HFFc6 (cell line): ENCODE measurements around the gene LMF1. TPM values are rescaled to one million over a fixed set of nuclear protein-coding genes. Genes with fewer than 3 reads are reported as not detected.

Experiments used
- DNase-seq: peaks from one replicate; pipeline ENCODE4 v3.0.0-alpha.2; 2018
- H3K27ac Mint-ChIP-seq: 2 replicates; pipeline ENCODE4 v1.8.0; 2020; ENCODE audit warnings: mild to moderate bottlenecking, mixed read lengths
- H3K27me3 Mint-ChIP-seq: 2 replicates; pipeline ENCODE4 v1.8.0; 2021; ENCODE audit warnings: mild to moderate bottlenecking, moderate library complexity, mixed read lengths; ENCODE audit not compliant: insufficient read depth
- H3K36me3 Mint-ChIP-seq: 2 replicates; pipeline ENCODE4 v1.8.0; 2021; ENCODE audit warnings: low read depth, mixed read lengths
- H3K4me1 Mint-ChIP-seq: 2 replicates; pipeline ENCODE4 v1.8.0; 2020; ENCODE audit warnings: low read depth, mixed read lengths
- H3K4me3 Mint-ChIP-seq: 2 replicates; pipeline ENCODE4 v1.8.0; 2020; ENCODE audit warnings: mild to moderate bottlenecking, moderate library complexity, mixed read lengths
- H3K9me3 Mint-ChIP-seq: 2 replicates; pipeline ENCODE4 v1.8.0; 2020; ENCODE audit warnings: mild to moderate bottlenecking, mixed read lengths
- CTCF ChIP-seq: fragments of 200-600 bp; sonication (generic); IDR thresholded peaks from 2 replicates; pipeline ENCODE4 v1.5.0; 2021; ENCODE audit warnings: antibody characterized with exemption, mild to moderate bottlenecking
- total RNA-seq, 6 experiments: library from RNA; stranded (reverse); fragmentation: NEBNext Ultra II Directional; extraction: Animal tissue kit (Norgen Biotek cat#: 25700); gene quantifications; 2 replicates in 1 of 6; 3 replicates in 5 of 6; pipeline ENCODE4 v1.2.3, GENCODE V29; 2021

The LMF1 gene
- total RNA-seq, 6 experiments from 2014 or later = 10.9 to 19.3 (median 14.2) TPM

- TF ChIP-seq CTCF = no peak
- Mint-ChIP-seq H3K9me3 (peaks cover 5% of the 10 kb centered on the region; the same call in 1 of the 2 replicates), H3K4me1 (peaks cover 12% of the 10 kb centered on the region), H3K36me3 (peaks cover 28% of the 10 kb centered on the region), H3K27me3 (no peaks in the 10 kb centered on the region; the same call in 1 of the 2 replicates), H3K4me3 (no peak overlapping the region), H3K27ac (no peak overlapping the region)
- DNase-seq = no peak
These were observed 23.4 kb downstream of the LMF1 start for GRCh38 chr16:947255-947921.

- no peak for TF ChIP-seq CTCF
- H3K4me3 Mint-ChIP-seq = no peak overlapping the region
- peaks cover 19% of the 10 kb centered on the region for H3K9me3 Mint-ChIP-seq
- H3K36me3 Mint-ChIP-seq = peaks cover 33% of the 10 kb centered on the region
- no peak for DNase-seq
- peak overlapping the region; percentile 63; the same call in 1 of the 2 replicates for H3K27ac Mint-ChIP-seq
- H3K4me1 Mint-ChIP-seq = peaks cover 12% of the 10 kb centered on the region
- H3K27me3 Mint-ChIP-seq = no peaks in the 10 kb centered on the region; the same call in 1 of the 2 replicates
These were observed 24.8 kb downstream of the LMF1 start for GRCh38 chr16:946048-946395.

- Mint-ChIP-seq H3K4me3 (peak overlapping the region; percentile 20), H3K27me3 (no peaks in the 10 kb centered on the region; the same call in 1 of the 2 replicates), H3K9me3 (peaks cover 24% of the 10 kb centered on the region), H3K36me3 (peaks cover 33% of the 10 kb centered on the region), H3K27ac (peak overlapping the region; percentile 63), H3K4me1 (peaks cover 12% of the 10 kb centered on the region)
- no peak for TF ChIP-seq CTCF
- DNase-seq = peak; percentile 11
These were observed 25.3 kb downstream of the LMF1 start for GRCh38 chr16:945271-946047.

GRCh38 chr16:943971-944370 lies 26.8 kb downstream of the LMF1 start:
- Mint-ChIP-seq H3K9me3 (peaks cover 31% of the 10 kb centered on the region), H3K4me3 (no peak overlapping the region), H3K27me3 (no peaks in the 10 kb centered on the region; the same call in 1 of the 2 replicates), H3K36me3 (peaks cover 34% of the 10 kb centered on the region), H3K4me1 (peaks cover 12% of the 10 kb centered on the region), H3K27ac (no peak overlapping the region)
- no peak for DNase-seq
- no peak for TF ChIP-seq CTCF

- no peak for TF ChIP-seq CTCF
- Mint-ChIP-seq H3K9me3 (peaks cover 31% of the 10 kb centered on the region), H3K4me3 (no peak overlapping the region), H3K36me3 (peaks cover 37% of the 10 kb centered on the region), H3K27ac (no peak overlapping the region), H3K27me3 (no peaks in the 10 kb centered on the region; the same call in 1 of the 2 replicates), H3K4me1 (peaks cover 12% of the 10 kb centered on the region)
- no peak for DNase-seq
These were observed 28.2 kb downstream of the LMF1 start for GRCh38 chr16:942436-943060.
